Mesendoderm (in vitro differentiated cells): ENCODE data around the gene NUDT1.

Experiments used
- DNase-seq: peaks from one replicate; pipeline ENCODE4 v3.0.0; 2013
- H2AK5ac ChIP-seq: 2 replicates; pipeline ENCODE4 v1.6.1; 2013; ENCODE audit warnings: low read length, inconsistent platforms
- H2BK120ac ChIP-seq: 2 replicates; pipeline ENCODE4 v1.6.1; 2013; ENCODE audit warnings: low read depth, mild to moderate bottlenecking, low read length, moderate library complexity, mixed read lengths
- H2BK15ac ChIP-seq: replicated peaks from 2 replicates; pipeline ENCODE4 v1.6.1; 2013; ENCODE audit warnings: low read depth, mild to moderate bottlenecking, moderate library complexity
- H2BK5ac ChIP-seq: 2 replicates; pipeline ENCODE4 v1.6.1; 2013; ENCODE audit warnings: low read length, inconsistent platforms
- H3K18ac ChIP-seq: 2 replicates; pipeline ENCODE4 v1.6.1; 2013; ENCODE audit warnings: mild to moderate bottlenecking, low read length, mixed read lengths
- H3K23ac ChIP-seq: one replicate; pipeline ENCODE4 v1.6.1; 2013; ENCODE audit warnings: low read length
- H3K27ac ChIP-seq: 2 replicates; pipeline ENCODE4 v1.5.1; 2013; ENCODE audit warnings: low read depth, mild to moderate bottlenecking, inconsistent platforms, low read length, moderate library complexity
- H3K27me3 ChIP-seq: 2 replicates; pipeline ENCODE4 v1.6.1; 2013; ENCODE audit warnings: low read length, control low read depth, mild to moderate bottlenecking, inconsistent platforms; ENCODE audit not compliant: insufficient read depth, poor library complexity
- H3K36me3 ChIP-seq: 2 replicates; pipeline ENCODE4 v1.6.1; 2013; ENCODE audit warnings: low read length, inconsistent platforms; ENCODE audit not compliant: control insufficient read depth, insufficient read depth
- H3K4ac ChIP-seq: one replicate; pipeline ENCODE4 v1.6.1; 2013; ENCODE audit warnings: low read depth, mild to moderate bottlenecking, low read length, moderate library complexity
- H3K4me1 ChIP-seq: 2 replicates; pipeline ENCODE4 v1.6.1; 2013; ENCODE audit warnings: low read depth, low read length, inconsistent platforms; ENCODE audit not compliant: control insufficient read depth
- H3K4me2 ChIP-seq: 2 replicates; pipeline ENCODE4 v1.6.1; 2013; ENCODE audit warnings: low read length
- H3K4me3 ChIP-seq: 2 replicates; pipeline ENCODE4 v1.5.1; 2013; ENCODE audit warnings: mild to moderate bottlenecking, low read length
- H3K56ac ChIP-seq: one replicate; pipeline ENCODE4 v1.6.1; 2013; ENCODE audit warnings: low read length
- H3K79me1 ChIP-seq: 2 replicates; pipeline ENCODE4 v1.6.1; 2013; ENCODE audit warnings: low read length, inconsistent platforms
- H3K79me2 ChIP-seq: 2 replicates; pipeline ENCODE4 v1.6.1; 2013; ENCODE audit warnings: mild to moderate bottlenecking, low read length; ENCODE audit not compliant: control insufficient read depth, insufficient read depth
- H3K9ac ChIP-seq: 2 replicates; pipeline ENCODE4 v1.6.1; 2013; ENCODE audit warnings: low read length, inconsistent platforms
- H4K5ac ChIP-seq: one replicate; pipeline ENCODE4 v1.6.1; 2013; ENCODE audit warnings: low read length
- H4K8ac ChIP-seq: one replicate; pipeline ENCODE4 v1.6.1; 2013; ENCODE audit warnings: low read depth, mild to moderate bottlenecking, control low read depth, low read length, moderate library complexity
- WGBS: extraction: QIAGEN DNeasy Blood & Tissue Kit; methylation state at CpG from one replicate; pipeline ENCODE4 v1.1.7; 2013; ENCODE audit warnings: low lambda C conversion rate, missing lambda C conversion rate; ENCODE audit not compliant: insufficient coverage; ENCODE audit errors: extremely low coverage; 5-methylcytosine and 5-hydroxymethylcytosine counted together

The NUDT1 gene

DNA sequence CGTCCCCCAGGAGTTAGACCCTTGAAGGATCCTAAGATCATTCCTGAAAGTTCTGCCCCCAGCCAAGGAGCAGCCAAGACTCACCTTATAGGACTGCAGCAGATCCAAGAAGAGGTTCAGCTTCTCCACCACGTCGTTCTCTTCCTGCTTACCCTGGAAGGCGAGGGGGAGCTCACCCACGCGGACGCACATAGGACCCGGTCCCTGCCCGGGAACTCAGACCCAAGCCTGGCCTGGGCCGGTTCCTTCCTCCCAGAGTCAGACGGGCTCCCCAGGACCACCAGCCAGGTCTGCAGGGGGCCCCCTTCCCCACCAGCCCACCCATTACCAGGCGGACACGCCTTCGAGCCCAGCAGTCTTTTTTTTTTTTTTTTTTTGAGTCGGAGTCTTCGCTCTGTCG, 15.6 kb downstream of the NUDT1 start:
- H3K36me3 ChIP-seq, result no peaks in the 10 kb centered on the region
- H3K79me1 ChIP-seq, result no peaks in the 10 kb centered on the region
- H3K79me2 ChIP-seq, result no peaks in the 10 kb centered on the region
- H3K4me3 ChIP-seq, result no peak overlapping the region
- no peak overlapping the region for H2BK15ac ChIP-seq
- H3K4me1 ChIP-seq, result no peaks in the 10 kb centered on the region
- no peak overlapping the region for H2AK5ac ChIP-seq
- no peak overlapping the region for H3K27ac ChIP-seq
- no peak overlapping the region for H2BK120ac ChIP-seq
- H3K27me3 ChIP-seq, result no peaks in the 10 kb centered on the region
- no peak for DNase-seq
- no peak overlapping the region for H3K23ac ChIP-seq
- H4K5ac ChIP-seq, result no peak overlapping the region
- no peak overlapping the region for H4K8ac ChIP-seq
- H3K9ac ChIP-seq, result no peak overlapping the region
- H3K4me2 ChIP-seq, result no peak overlapping the region
- WGBS, result no CpG with 5 or more reads among the region's 17 CpGs
- H3K18ac ChIP-seq, result no peak overlapping the region
- H2BK5ac ChIP-seq, result no peak overlapping the region
- H3K4ac ChIP-seq, result no peak overlapping the region
- no peak overlapping the region for H3K56ac ChIP-seq

DNA sequence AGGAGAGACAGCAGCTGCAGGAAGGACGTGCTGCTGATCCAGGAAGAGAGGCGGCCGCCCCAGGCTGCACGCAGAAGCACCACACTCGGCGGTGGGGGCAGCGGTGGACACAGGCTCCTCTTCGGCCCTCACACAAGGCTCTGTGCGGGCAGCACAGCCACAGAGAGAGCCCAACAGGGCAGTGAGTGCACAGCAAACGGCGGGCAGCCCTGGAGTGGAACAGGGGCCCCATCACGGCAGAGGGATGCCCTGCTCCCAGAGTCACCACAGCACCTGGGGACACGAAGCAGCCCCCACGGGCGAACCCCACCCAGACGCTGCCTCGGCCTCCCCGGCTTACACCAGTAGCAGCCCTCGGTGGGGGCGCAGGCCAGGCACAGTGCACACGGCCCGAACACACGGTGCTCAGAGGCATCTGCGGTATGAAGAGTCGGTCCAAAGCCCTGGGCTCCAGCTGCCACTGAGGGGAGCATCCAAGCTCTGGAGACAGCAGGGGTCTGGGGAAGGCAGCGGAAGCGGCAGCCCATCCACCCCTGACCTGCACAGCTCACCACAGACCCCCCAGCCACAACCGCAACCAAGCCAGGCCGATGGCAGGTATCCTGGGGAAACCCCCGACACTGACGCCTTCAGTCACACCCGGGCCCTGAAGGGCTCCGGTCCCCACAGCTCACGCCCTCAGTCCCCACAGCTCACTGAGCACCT, 16.8 kb downstream of the NUDT1 start:
- no CpG with 5 or more reads among the region's 34 CpGs for WGBS
- Histone ChIP-seq H3K56ac (no peak overlapping the region), H3K23ac (no peak overlapping the region), H3K4ac (no peak overlapping the region), H2BK5ac (no peak overlapping the region), H3K9ac (no peak overlapping the region), H2AK5ac (no peak overlapping the region), H3K4me3 (no peak overlapping the region), H4K5ac (no peak overlapping the region), H3K79me1 (no peaks in the 10 kb centered on the region), H3K4me2 (no peak overlapping the region), H3K18ac (no peak overlapping the region), H3K4me1 (no peaks in the 10 kb centered on the region), H3K27ac (no peak overlapping the region), H3K27me3 (no peaks in the 10 kb centered on the region), H4K8ac (no peak overlapping the region), H3K79me2 (no peaks in the 10 kb centered on the region), H3K36me3 (no peaks in the 10 kb centered on the region), H2BK120ac (no peak overlapping the region), H2BK15ac (no peak overlapping the region)
- no peak for DNase-seq

DNA sequence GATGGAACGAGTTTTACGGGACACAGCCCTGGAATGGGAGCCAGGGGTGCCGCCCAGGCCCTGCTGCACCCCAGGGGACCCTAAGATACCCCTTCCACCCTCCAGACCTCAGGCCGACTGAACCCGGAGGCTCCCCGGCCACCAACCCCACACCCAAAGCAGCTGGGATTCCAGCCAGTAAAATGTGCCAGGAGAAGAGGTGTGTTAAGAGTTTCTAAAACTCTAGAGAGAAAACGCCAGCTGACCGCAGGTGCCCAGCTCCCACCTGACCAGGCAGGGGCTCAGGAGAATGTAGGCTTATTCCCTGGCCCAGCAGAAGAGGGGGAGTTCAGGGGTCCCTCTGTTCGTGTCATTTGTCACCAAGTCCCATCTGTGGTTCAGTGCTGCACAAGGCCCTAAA, 17.5 kb downstream of the NUDT1 start:
- no CpG with 5 or more reads among the region's 9 CpGs for WGBS
- Histone ChIP-seq H3K79me2 (no peaks in the 10 kb centered on the region), H4K8ac (no peak overlapping the region), H3K27me3 (no peaks in the 10 kb centered on the region), H4K5ac (no peak overlapping the region), H3K4me1 (no peaks in the 10 kb centered on the region), H3K9ac (no peak overlapping the region), H3K4ac (no peak overlapping the region), H3K18ac (no peak overlapping the region), H2BK15ac (no peak overlapping the region), H3K79me1 (no peaks in the 10 kb centered on the region), H2AK5ac (no peak overlapping the region), H2BK120ac (no peak overlapping the region), H3K23ac (no peak overlapping the region), H3K56ac (no peak overlapping the region), H2BK5ac (no peak overlapping the region), H3K4me2 (no peak overlapping the region), H3K36me3 (no peaks in the 10 kb centered on the region), H3K27ac (no peak overlapping the region), H3K4me3 (no peak overlapping the region)
- DNase-seq, result no peak

DNA sequence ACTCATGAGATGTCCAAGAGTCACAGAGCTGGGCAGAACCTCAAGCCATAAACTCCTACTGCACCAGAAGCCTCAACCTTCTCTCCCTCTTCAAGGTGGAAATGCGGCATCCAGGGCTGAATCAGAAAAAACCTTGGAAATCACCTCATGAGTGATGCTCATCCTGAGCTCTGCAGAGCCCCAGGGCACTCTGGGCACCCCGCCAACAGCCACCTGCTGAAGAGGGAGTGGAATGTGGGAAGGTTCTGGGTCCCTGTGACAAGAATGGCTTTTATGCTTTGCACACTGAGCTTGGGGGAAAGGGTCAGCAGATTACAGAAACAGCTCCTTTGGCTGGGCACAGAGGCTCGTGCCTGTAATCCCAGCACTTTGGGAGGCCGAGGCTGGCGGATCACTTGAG, 18.8 kb downstream of the NUDT1 start:
- no peak for DNase-seq
- Histone ChIP-seq H4K5ac (no peak overlapping the region), H3K4ac (no peak overlapping the region), H2BK5ac (no peak overlapping the region), H4K8ac (no peak overlapping the region), H3K27me3 (no peaks in the 10 kb centered on the region), H3K4me3 (no peak overlapping the region), H2BK120ac (no peak overlapping the region), H3K4me2 (no peak overlapping the region), H3K23ac (no peak overlapping the region), H3K18ac (no peak overlapping the region), H3K79me1 (no peaks in the 10 kb centered on the region), H2BK15ac (no peak overlapping the region), H3K56ac (no peak overlapping the region), H3K9ac (no peak overlapping the region), H2AK5ac (no peak overlapping the region), H3K27ac (no peak overlapping the region), H3K79me2 (no peaks in the 10 kb centered on the region), H3K36me3 (no peaks in the 10 kb centered on the region), H3K4me1 (no peaks in the 10 kb centered on the region)
- no CpG with 5 or more reads among the region's 5 CpGs for WGBS

DNA sequence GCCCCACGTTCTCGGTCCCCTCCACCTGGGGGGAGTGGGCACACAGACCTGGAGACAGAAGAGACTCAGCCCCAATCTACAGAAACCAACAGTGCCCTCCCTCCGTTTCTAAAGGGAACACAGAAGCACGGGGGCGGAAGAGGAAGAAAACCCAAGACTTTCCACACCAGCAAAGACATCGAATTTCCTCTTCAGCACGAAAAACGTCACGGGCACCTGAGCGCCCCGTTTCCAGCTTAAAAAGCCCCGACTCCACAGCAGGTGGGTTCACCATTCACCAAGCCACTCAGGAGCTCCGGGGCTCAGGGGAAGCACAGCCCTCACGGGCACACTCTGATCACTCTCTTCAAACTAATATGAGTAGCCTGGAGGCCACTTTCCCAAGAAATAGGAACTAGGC, 19.6 kb downstream of the NUDT1 start:
- Histone ChIP-seq H3K4ac (no peak overlapping the region), H2AK5ac (no peak overlapping the region), H3K79me1 (no peaks in the 10 kb centered on the region), H3K27ac (peak overlapping the region; percentile 12), H4K8ac (no peak overlapping the region), H3K9ac (no peak overlapping the region), H3K4me3 (no peak overlapping the region), H3K4me1 (no peaks in the 10 kb centered on the region), H3K79me2 (no peaks in the 10 kb centered on the region), H3K56ac (no peak overlapping the region), H3K4me2 (no peak overlapping the region), H2BK15ac (no peak overlapping the region), H3K27me3 (no peaks in the 10 kb centered on the region), H2BK5ac (no peak overlapping the region), H3K36me3 (no peaks in the 10 kb centered on the region), H3K18ac (no peak overlapping the region), H2BK120ac (no peak overlapping the region), H3K23ac (no peak overlapping the region), H4K5ac (no peak overlapping the region)
- WGBS, result no CpG with 5 or more reads among the region's 14 CpGs
- no peak for DNase-seq

DNA sequence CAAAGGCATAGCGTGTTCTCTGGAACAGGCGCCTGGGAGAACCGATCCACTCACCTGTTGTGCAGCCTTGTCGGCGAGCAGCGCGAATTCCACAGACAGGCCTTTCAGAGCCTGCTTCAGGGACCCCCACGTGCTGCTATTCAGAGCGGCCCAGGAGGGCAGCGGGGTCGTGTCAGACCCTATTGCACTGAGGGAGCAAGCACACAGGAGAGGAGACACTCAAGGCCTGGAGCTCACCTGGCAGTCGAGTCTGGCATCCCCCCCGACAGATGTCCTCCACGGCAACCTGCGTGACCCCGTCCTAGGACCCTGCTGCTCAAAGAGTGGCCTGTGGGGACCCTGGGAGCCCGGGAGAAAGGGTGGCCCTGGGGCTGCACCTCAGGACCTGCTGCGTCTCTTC, 21.1 kb downstream of the NUDT1 start:
- Histone ChIP-seq H3K36me3 (no peaks in the 10 kb centered on the region), H3K56ac (no peak overlapping the region)
- WGBS, result no CpG with 5 or more reads among the region's 18 CpGs

More for the DNA sequence above, 21.1 kb downstream of the NUDT1 start:
- H3K27me3 ChIP-seq, result no peaks in the 10 kb centered on the region
- no peak overlapping the region for H2AK5ac ChIP-seq
- no peak overlapping the region for H2BK120ac ChIP-seq
- no peak overlapping the region for H3K27ac ChIP-seq
- H2BK15ac ChIP-seq, result no peak overlapping the region
- H3K18ac ChIP-seq, result no peak overlapping the region
- H3K4me2 ChIP-seq, result no peak overlapping the region
- no peaks in the 10 kb centered on the region for H3K4me1 ChIP-seq
- no peak overlapping the region for H3K23ac ChIP-seq
- no peak overlapping the region for H4K8ac ChIP-seq
- DNase-seq, result no peak
- no peaks in the 10 kb centered on the region for H3K79me1 ChIP-seq
- no peak overlapping the region for H4K5ac ChIP-seq
- no peak overlapping the region for H3K4ac ChIP-seq
- no peak overlapping the region for H2BK5ac ChIP-seq
- no peak overlapping the region for H3K9ac ChIP-seq
- no peak overlapping the region for H3K4me3 ChIP-seq
- no peaks in the 10 kb centered on the region for H3K79me2 ChIP-seq
